Measurements from ENCODE around the gene MCEE.

MCEE gene

DNA sequence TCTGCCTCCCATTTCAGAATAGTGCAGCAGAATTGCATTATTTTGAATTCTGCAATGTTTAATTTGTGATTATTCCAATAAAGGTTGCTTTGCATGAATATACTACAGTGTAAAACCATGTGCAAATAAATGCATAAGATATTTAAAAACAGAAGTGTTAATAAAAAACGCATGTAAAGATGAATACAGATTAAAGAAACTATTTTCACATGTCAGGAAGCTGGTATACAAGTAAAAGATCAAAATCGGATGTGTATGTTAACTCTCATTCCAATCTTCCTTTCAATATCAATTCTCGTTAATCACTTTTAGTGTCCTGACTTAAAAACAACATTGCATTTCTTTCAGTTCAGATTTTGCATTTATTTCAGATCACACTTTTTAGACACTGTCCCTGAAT, 3.1 kb downstream of the MCEE start:
- no peak overlapping the region for H3K4me3 ChIP-seq (ENCODE audit: low read length)

DNA sequence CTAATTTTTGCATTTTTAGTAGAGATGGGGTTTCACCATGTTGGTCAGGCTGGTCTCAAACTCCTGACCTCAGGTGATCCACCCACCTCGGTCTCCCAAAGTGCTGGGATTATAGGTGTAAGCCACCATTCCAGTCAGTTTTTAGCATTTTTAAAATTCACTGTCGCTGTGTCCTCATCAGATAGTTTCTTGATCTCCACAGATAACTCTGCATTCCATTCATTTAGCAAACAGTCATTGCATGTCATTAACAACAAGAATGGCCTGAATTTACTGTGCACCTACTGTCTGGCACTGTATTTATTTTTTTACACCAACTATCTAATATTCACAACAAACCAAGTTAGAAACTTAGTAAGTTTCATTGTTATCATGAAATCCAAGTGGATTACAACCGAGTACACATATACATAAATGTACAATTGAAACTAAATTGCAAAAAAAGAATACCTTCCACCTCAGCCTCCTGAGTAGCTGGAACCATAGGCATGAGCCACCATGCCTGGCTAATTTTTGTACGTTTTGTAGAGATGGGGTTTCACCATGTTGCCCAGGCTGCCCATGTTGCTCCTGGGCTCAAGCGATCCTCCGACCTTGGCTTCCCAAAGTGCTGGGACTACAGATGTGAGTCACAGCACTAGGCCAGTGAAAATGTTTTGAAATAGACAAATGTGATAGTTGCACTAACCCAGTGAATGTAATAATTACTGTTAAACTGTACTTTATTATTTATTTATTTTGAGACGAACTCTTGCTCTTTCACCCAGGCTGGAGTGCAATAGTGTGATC, 4.3 kb downstream of the MCEE start:
- TF ChIP-seq, protein P1, sequence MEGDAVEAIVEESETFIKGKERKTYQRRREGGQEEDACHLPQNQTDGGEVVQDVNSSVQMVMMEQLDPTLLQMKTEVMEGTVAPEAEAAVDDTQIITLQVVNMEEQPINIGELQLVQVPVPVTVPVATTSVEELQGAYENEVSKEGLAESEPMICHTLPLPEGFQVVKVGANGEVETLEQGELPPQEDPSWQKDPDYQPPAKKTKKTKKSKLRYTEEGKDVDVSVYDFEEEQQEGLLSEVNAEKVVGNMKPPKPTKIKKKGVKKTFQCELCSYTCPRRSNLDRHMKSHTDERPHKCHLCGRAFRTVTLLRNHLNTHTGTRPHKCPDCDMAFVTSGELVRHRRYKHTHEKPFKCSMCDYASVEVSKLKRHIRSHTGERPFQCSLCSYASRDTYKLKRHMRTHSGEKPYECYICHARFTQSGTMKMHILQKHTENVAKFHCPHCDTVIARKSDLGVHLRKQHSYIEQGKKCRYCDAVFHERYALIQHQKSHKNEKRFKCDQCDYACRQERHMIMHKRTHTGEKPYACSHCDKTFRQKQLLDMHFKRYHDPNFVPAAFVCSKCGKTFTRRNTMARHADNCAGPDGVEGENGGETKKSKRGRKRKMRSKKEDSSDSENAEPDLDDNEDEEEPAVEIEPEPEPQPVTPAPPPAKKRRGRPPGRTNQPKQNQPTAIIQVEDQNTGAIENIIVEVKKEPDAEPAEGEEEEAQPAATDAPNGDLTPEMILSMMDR (conservative IDR thresholded peaks at IDR 0.05; ENCODE audit: low read length), result no peak
- no peak for DNase-seq (ENCODE audit: low read depth)
- H3K4me3 ChIP-seq (ENCODE audit: low read length), result no peak overlapping the region

More for the DNA sequence above, 3.1 kb downstream of the MCEE start:
- TF ChIP-seq, protein P1 (conservative IDR thresholded peaks at IDR 0.05; ENCODE audit: low read length), result no peak
- no peak for DNase-seq (ENCODE audit: low read depth)

DNA sequence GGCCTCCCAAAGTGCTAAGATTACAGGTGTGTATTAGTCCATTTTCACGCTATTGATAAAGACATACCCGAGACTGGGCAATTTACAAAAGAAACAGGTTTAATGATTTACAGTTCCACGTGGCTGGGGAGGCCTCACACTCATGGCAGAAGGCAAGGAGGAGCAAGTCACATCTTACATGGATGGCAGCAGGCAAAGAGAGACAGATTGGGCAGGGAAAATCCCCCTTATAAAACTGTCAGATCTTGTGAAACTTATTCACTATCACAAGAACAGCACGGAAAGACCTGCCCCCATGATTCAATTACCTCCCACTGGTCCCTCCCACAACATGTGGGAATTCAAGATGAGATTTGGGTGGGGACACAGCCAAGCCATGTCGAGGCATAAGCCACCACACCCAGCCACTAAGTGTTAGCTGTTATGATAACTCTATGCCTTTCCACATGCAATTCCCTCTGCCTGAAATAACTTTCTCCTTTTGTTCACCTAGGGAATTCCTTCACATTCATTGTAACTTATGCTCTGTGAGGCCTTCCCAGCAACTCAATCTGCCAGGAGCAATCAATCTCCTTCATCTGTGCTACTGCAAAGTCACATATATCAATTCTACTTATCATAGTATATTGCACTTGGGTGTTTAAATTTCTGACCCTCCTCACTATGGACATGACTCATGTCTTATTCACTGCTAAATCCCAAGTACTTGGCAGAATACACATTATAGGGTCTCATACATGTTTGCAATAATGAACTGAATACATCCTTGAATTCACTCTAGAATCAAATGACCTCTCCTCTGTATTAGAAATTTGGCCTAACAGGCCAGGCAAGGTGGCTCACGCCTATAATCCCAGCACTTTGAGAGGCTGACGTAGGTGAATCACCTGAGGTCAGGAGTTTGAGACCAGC, 7.4 kb downstream of the MCEE start:
- TF ChIP-seq, protein P1 (conservative IDR thresholded peaks at IDR 0.05; ENCODE audit: low read length), result no peak
- DNase-seq (ENCODE audit: low read depth), result no peak
- H3K4me3 ChIP-seq (ENCODE audit: low read length), result no peak overlapping the region

DNA sequence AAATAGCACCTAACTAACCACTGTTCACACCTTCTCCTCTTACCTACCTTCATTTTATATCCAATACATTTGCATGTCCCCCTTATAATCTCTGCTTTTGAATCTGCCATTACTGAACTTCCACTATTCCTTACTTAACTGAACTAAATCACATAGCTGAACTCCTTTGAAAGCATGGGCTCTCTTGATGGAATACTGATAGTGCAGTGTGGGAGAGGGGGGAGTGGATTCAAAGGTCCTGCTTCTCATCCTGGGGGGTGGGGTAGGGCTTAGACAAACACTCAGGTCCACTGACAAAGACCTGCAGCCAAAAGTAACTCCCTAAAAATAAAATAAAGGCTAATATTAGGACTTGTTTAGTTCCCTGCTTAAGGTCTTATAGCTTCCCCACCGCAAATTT, 8.6 kb downstream of the MCEE start:
- no peak overlapping the region for H3K4me3 ChIP-seq (ENCODE audit: low read length)
- no peak for DNase-seq (ENCODE audit: low read depth)
- TF ChIP-seq, protein P1 (conservative IDR thresholded peaks at IDR 0.05; ENCODE audit: low read length), result no peak

DNA sequence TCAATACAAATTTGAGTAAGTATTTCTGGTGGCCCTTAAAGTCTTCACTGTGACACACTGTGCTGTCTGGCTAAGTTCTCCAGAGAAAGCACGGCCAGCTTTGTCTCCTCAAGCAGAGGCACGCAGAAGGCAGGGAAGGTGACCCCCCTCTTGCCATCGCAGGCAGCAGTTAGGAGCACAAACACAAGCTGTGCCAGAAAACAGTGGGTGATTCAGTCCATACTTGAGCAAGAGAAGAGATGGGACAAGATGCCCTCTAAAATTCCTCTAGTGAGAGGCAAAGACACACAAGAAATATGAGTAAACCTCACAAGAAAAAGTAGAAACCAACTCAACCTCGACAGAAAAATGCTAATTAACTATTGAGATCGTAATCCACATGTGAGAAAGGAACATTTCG, 9.8 kb downstream of the MCEE start:
- no peak overlapping the region for H3K4me3 ChIP-seq (ENCODE audit: low read length)
- DNase-seq (ENCODE audit: low read depth), result no peak
- TF ChIP-seq, protein P1 (conservative IDR thresholded peaks at IDR 0.05; ENCODE audit: low read length), result no peak

DNA sequence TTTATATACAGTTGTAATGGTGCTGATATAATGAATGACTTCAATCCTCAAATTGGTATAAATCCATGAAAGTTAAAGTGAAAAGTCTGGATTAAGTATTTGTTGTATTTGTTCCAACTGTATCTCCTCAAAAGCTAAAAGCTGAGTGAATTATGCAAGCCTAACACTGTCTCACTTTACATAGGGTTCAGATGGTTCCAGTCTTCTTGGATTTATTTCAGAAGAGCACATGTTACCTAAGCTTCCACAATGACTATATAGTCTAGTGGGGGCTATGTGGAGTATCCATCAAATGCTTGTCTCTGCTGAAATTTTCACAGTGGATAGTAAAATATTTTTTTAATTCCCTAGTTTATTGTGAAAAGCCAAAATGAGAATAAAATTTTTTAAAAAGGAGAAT, 13.0 kb downstream of the MCEE start:
- TF ChIP-seq, protein P1 (conservative IDR thresholded peaks at IDR 0.05; ENCODE audit: low read length), result no peak
- H3K4me3 ChIP-seq (ENCODE audit: low read length), result no peak overlapping the region
- no peak for DNase-seq (ENCODE audit: low read depth)

Data from AG10803 (cell line).